Endothelial cell (in vitro differentiated cells): Measurements from ENCODE around the gene GMCL2. TPM values are rescaled to one million over a fixed set of nuclear protein-coding genes. Genes with fewer than 3 reads are reported as not detected.

Experiments
- DNase-seq: peaks from one replicate; pipeline ENCODE4 v3.0.0; 2021; ENCODE audit warnings: low spot score
- H3K27ac Mint-ChIP-seq: one replicate; pipeline ENCODE4 v1.8.0; 2021; ENCODE audit warnings: mixed read lengths, inconsistent platforms; ENCODE audit not compliant: unreplicated experiment
- H3K27me3 Mint-ChIP-seq: one replicate; pipeline ENCODE4 v1.8.0; 2021; ENCODE audit warnings: mild to moderate bottlenecking, moderate library complexity, mixed read lengths, inconsistent platforms; ENCODE audit not compliant: unreplicated experiment
- H3K36me3 Mint-ChIP-seq: one replicate; pipeline ENCODE4 v1.8.0; 2021; ENCODE audit warnings: mild to moderate bottlenecking, low read depth, mixed read lengths, inconsistent platforms; ENCODE audit not compliant: unreplicated experiment
- H3K4me1 Mint-ChIP-seq: one replicate; pipeline ENCODE4 v1.8.0; 2021; ENCODE audit warnings: mild to moderate bottlenecking, mixed read lengths, inconsistent platforms; ENCODE audit not compliant: unreplicated experiment
- H3K4me3 Mint-ChIP-seq: one replicate; pipeline ENCODE4 v1.8.0; 2021; ENCODE audit warnings: mild to moderate bottlenecking, mixed read lengths, inconsistent platforms; ENCODE audit not compliant: unreplicated experiment
- H3K9me3 Mint-ChIP-seq: one replicate; pipeline ENCODE4 v1.8.0; 2021; ENCODE audit warnings: mixed read lengths, inconsistent platforms; ENCODE audit not compliant: unreplicated experiment
- CTCF ChIP-seq: fragments of 200-600 bp; sonication (generic); IDR thresholded peaks from one replicate; pipeline ENCODE4 v1.5.0; 2021; ENCODE audit warnings: antibody characterized with exemption; ENCODE audit not compliant: unreplicated experiment
- total RNA-seq: library from RNA; stranded (reverse); fragmentation: NEBNext Ultra II Directional; extraction: Animal tissue kit (Norgen Biotek cat#: 25700); gene quantifications from one replicate; pipeline ENCODE4 v1.2.1, GENCODE V29; 2021; ENCODE audit not compliant: unreplicated experiment

The GMCL2 gene
- total RNA-seq, 1 donor from 2014 or later, result not detected

GRCh38 chr5:178216779-178217178 is 29.6 kb upstream of the GMCL2 start:
- H3K36me3 Mint-ChIP-seq, result peaks cover 19% of the 10 kb centered on the region
- no peaks in the 10 kb centered on the region for H3K9me3 Mint-ChIP-seq
- peaks cover 7% of the 10 kb centered on the region for H3K27me3 Mint-ChIP-seq
- no peak for TF ChIP-seq CTCF
- no peak overlapping the region for H3K27ac Mint-ChIP-seq
- peaks cover 12% of the 10 kb centered on the region for H3K4me1 Mint-ChIP-seq
- DNase-seq, result no peak
- no peak overlapping the region for H3K4me3 Mint-ChIP-seq

GRCh38 chr5:178216088-178216534 is 28.9 kb upstream of the GMCL2 start:
- Mint-ChIP-seq H3K27me3 (peaks cover 5% of the 10 kb centered on the region), H3K4me3 (no peak overlapping the region), H3K27ac (no peak overlapping the region), H3K4me1 (peaks cover 6% of the 10 kb centered on the region), H3K36me3 (peaks cover 22% of the 10 kb centered on the region), H3K9me3 (no peaks in the 10 kb centered on the region)
- no peak for TF ChIP-seq CTCF
- no peak for DNase-seq

GRCh38 chr5:178215280-178216002 is 28.3 kb upstream of the GMCL2 start:
- no peak for DNase-seq
- Mint-ChIP-seq H3K27ac (no peak overlapping the region), H3K4me1 (no peaks in the 10 kb centered on the region), H3K36me3 (peaks cover 29% of the 10 kb centered on the region), H3K4me3 (no peak overlapping the region), H3K9me3 (no peaks in the 10 kb centered on the region), H3K27me3 (peaks cover 5% of the 10 kb centered on the region)
- TF ChIP-seq CTCF, result no peak

GRCh38 chr5:178214160-178214803 is 27.1 kb upstream of the GMCL2 start:
- Mint-ChIP-seq H3K4me1 (peaks cover 3% of the 10 kb centered on the region), H3K27ac (peak overlapping the region; percentile 51), H3K36me3 (peaks cover 39% of the 10 kb centered on the region), H3K27me3 (peaks cover 7% of the 10 kb centered on the region), H3K9me3 (no peaks in the 10 kb centered on the region), H3K4me3 (peak overlapping the region; percentile 60)
- TF ChIP-seq CTCF, result no peak
- no peak for DNase-seq

- DNase-seq, result no peak
- Mint-ChIP-seq H3K4me3 (peak overlapping the region; percentile 60), H3K27ac (peak overlapping the region; percentile 51), H3K36me3 (peaks cover 43% of the 10 kb centered on the region), H3K4me1 (peaks cover 7% of the 10 kb centered on the region), H3K9me3 (no peaks in the 10 kb centered on the region), H3K27me3 (peaks cover 7% of the 10 kb centered on the region)
- no peak for TF ChIP-seq CTCF
Measured at GRCh38 chr5:178213748-178214151, 26.6 kb upstream of the GMCL2 start.
